ENCODE data around the gene TUBGCP5. TPM values are rescaled to one million over a fixed set of nuclear protein-coding genes. Genes with fewer than 3 reads are reported as not detected.
"Not testable (repeated sequence)": the region's sequence is repeated elsewhere in the genome, so short reads cannot be mapped to it uniquely, and the experiment has no call there.

Gene TUBGCP5
- total and polyA plus RNA-seq, 2 experiments from 2014 or later, result 12.0 to 21.7 TPM

DNA sequence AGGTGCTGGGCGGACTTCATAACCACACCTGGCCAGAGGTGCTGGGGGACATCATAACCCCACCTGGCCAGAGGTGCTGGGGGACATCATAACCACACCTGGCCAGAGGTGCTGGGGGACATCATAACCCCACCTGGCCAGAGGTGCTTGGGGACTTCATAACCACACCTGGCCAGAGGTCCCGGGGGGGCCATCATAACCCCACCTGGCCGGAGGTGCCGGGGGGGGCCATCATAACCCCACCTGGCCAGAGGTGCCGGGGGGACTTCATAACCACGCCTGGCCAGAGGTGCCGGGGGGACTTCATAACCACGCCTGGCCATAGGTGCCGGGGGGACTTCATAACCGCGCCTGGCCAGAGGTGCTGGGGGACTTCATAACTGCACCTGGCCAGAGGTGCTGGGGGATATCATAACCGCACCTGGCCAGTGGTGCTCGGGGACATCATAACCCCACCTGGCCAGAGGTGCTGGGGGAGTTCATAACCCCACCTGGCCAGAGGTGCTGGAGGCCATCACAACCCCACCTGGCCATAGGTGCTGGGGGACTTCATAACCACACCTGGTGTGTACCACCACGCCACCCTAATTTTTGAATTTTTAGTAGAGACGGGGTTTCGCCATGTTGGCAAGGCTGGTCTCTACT is 10.7 kb upstream of the TUBGCP5 start (continued):
- TF ChIP-seq, protein P1, sequence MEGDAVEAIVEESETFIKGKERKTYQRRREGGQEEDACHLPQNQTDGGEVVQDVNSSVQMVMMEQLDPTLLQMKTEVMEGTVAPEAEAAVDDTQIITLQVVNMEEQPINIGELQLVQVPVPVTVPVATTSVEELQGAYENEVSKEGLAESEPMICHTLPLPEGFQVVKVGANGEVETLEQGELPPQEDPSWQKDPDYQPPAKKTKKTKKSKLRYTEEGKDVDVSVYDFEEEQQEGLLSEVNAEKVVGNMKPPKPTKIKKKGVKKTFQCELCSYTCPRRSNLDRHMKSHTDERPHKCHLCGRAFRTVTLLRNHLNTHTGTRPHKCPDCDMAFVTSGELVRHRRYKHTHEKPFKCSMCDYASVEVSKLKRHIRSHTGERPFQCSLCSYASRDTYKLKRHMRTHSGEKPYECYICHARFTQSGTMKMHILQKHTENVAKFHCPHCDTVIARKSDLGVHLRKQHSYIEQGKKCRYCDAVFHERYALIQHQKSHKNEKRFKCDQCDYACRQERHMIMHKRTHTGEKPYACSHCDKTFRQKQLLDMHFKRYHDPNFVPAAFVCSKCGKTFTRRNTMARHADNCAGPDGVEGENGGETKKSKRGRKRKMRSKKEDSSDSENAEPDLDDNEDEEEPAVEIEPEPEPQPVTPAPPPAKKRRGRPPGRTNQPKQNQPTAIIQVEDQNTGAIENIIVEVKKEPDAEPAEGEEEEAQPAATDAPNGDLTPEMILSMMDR (conservative IDR thresholded peaks at IDR 0.05; ENCODE audit: low read depth in 2 of 2), result no peak
- TF ChIP-seq EZH2 (IDR thresholded peaks at IDR 0.05; ENCODE audit: low read depth, unreplicated experiment) (no peak), ZNF331 (CRISPR knock-in tag; IDR thresholded peaks at IDR 0.05; ENCODE audit: low read depth) (no peak), JUNB (IDR thresholded peaks at IDR 0.05; ENCODE audit: unreplicated experiment) (no peak), ZNF114 (CRISPR knock-in tag; IDR thresholded peaks at IDR 0.05) (no peak)

DNA sequence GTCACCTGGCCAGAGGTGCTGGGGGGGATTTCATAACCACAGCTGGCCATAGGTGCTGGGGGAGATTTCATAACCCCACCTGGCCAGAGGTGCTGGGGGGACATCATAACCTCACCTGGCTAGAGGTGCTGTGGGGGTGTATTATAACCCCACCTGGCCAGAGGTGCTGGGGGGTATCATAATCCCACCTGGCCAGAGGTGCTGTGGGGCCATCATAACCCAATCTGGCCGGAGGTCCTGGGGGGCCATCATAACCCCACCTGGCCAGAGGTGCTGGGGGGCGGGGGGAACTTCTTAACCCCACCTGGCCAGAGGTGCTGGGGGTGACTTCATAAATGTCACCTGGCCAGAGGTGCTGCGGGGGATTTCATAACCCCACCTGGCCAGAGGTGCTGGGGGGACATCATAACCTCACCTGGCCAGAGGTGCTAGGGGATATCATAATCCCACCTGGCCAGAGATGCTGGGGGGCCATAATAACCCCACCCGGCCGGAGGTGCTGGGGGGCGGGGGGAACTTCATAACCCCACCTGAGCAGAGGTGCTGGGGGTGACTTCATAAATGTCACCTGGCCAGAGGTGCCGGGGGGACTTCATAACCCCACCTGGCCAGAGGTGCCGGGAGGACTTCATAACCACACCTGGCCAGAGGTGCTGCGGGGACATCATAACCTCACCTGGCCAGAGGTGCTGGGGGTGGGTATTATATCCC is 9.4 kb upstream of the TUBGCP5 start:
- not testable (repeated sequence) for DNase-seq (ENCODE audit: low spot score); H2AFZ ChIP-seq; H4K20me1 ChIP-seq (replicated peaks; ENCODE audit: insufficient read depth); H3K36me3 ChIP-seq (ENCODE audit: insufficient read depth); H3F3A ChIP-seq (replicated peaks; ENCODE audit: low read depth); H3K4me3 ChIP-seq; H3K4me1 ChIP-seq (ENCODE audit: insufficient read depth); H3K4me1 Mint-ChIP-seq; H3K9me2 ChIP-seq (ENCODE audit: insufficient read depth); H3K79me2 ChIP-seq (replicated peaks; ENCODE audit: insufficient read depth); H3K27ac Mint-ChIP-seq; H3K27ac ChIP-seq (ENCODE audit: low read depth); H3K4me3 Mint-ChIP-seq; H3K4me2 ChIP-seq; H3K27me3 Mint-ChIP-seq (ENCODE audit: insufficient read depth, low read depth, poor library complexity); H3K27me3 ChIP-seq (ENCODE audit: insufficient read depth); H3K9me3 Mint-ChIP-seq; H3K36me3 Mint-ChIP-seq (ENCODE audit: low read depth); ATAC-seq

DNA sequence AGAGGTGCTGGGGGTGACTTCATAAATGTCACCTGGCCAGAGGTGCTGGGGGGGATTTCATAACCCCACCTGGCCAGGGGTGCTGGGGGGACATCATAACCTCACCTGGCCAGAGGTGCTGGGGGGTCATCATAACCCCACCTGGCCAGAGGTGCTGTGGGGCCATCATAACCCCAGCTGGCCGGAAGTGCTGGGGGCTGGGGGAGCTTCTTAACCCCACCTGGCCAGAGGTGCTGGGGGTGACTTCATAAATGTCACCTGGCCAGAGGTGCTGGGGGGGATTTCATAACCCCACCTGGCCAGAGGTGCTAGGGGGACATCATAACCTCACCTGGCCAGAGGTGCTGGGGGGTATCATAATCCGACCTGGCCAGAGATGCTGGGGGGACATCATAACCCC is 4.6 kb upstream of the TUBGCP5 start:
- not testable (repeated sequence) for ATAC-seq; H3K9me3 Mint-ChIP-seq; H3K27me3 Mint-ChIP-seq (ENCODE audit: insufficient read depth, low read depth, poor library complexity)

DNA sequence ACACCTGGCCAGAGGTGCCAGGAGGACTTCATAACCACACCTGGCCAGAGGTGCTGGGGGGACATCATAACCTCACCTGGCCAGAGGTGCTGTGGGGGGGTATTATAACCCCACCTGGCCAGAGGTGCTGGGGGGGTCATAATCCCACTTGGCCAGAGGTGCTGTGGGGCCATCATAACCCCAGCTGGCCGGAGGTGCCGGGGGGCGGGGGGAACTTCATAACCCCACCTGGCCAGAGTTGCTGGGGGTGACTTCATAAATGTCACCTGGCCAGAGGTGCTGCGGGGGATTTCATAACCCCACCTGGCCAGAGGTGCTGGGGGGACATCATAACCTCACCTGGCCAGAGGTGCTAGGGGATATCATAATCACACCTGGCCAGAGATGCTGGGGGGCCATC is 4.2 kb upstream of the TUBGCP5 start:
- H3K4me1 ChIP-seq (ENCODE audit: insufficient read depth); H4K20me1 ChIP-seq (replicated peaks; ENCODE audit: insufficient read depth); H2AFZ ChIP-seq; DNase-seq (ENCODE audit: low spot score); H3K27ac Mint-ChIP-seq; H3K4me3 ChIP-seq; H3K79me2 ChIP-seq (replicated peaks; ENCODE audit: insufficient read depth); H3K27me3 ChIP-seq (ENCODE audit: insufficient read depth); H3K27ac ChIP-seq (ENCODE audit: low read depth); H3K4me3 Mint-ChIP-seq; H3K9me2 ChIP-seq (ENCODE audit: insufficient read depth); ATAC-seq; H3K4me1 Mint-ChIP-seq; H3K36me3 Mint-ChIP-seq (ENCODE audit: low read depth); H3F3A ChIP-seq (replicated peaks; ENCODE audit: low read depth); H3K4me2 ChIP-seq; H3K27me3 Mint-ChIP-seq (ENCODE audit: insufficient read depth, low read depth, poor library complexity); H3K36me3 ChIP-seq (ENCODE audit: insufficient read depth); H3K9me3 Mint-ChIP-seq: not testable (repeated sequence)

More for the DNA sequence above, 4.6 kb upstream of the TUBGCP5 start:
- H3K9me2 ChIP-seq (ENCODE audit: insufficient read depth); H3K27me3 ChIP-seq (ENCODE audit: insufficient read depth); H3K36me3 Mint-ChIP-seq (ENCODE audit: low read depth); H3K36me3 ChIP-seq (ENCODE audit: insufficient read depth); H3K4me1 ChIP-seq (ENCODE audit: insufficient read depth); H3K4me3 Mint-ChIP-seq; H3K79me2 ChIP-seq (replicated peaks; ENCODE audit: insufficient read depth); DNase-seq (ENCODE audit: low spot score); H3F3A ChIP-seq (replicated peaks; ENCODE audit: low read depth); H3K4me2 ChIP-seq; H3K4me3 ChIP-seq; H2AFZ ChIP-seq; H3K27ac Mint-ChIP-seq; H3K27ac ChIP-seq (ENCODE audit: low read depth); H4K20me1 ChIP-seq (replicated peaks; ENCODE audit: insufficient read depth); H3K4me1 Mint-ChIP-seq: not testable (repeated sequence)

DNA sequence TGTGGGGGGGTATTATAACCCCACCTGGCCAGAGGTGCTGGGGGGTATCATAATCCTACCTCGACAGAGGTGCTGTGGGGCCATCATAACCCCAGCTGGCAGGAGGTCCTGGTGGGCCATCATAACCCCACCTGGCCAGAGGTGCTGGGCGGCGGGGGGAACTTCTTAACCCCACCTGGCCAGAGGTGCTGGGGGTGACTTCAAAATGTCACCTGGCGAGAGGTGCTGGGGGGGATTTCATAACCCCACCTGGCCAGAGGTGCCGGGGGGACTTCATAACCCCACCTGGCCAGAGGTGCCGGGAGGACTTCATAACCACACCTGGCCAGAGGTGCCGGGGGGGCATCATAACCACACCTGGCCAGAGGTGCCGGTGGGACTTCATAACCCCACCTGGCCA is 2.4 kb upstream of the TUBGCP5 start:
- not testable (repeated sequence) for H3K27ac Mint-ChIP-seq; H3F3A ChIP-seq (replicated peaks; ENCODE audit: low read depth); H3K4me3 ChIP-seq; H3K27me3 Mint-ChIP-seq (ENCODE audit: insufficient read depth, low read depth, poor library complexity); H2AFZ ChIP-seq; H3K9me2 ChIP-seq (ENCODE audit: insufficient read depth); H3K4me1 ChIP-seq (ENCODE audit: insufficient read depth); H3K4me1 Mint-ChIP-seq; H3K4me2 ChIP-seq; H3K27ac ChIP-seq (ENCODE audit: low read depth); DNase-seq (ENCODE audit: low spot score); H3K4me3 Mint-ChIP-seq; H3K27me3 ChIP-seq (ENCODE audit: insufficient read depth); H3K9me3 Mint-ChIP-seq; H4K20me1 ChIP-seq (replicated peaks; ENCODE audit: insufficient read depth); ATAC-seq; H3K36me3 Mint-ChIP-seq (ENCODE audit: low read depth); H3K36me3 ChIP-seq (ENCODE audit: insufficient read depth)
- peaks cover 11% of the 10 kb centered on the region for H3K79me2 ChIP-seq (replicated peaks; ENCODE audit: insufficient read depth)
